Measurements from ENCODE around the gene RHOBTB1. TPM values are rescaled to one million over a fixed set of nuclear protein-coding genes. Genes with fewer than 3 reads are reported as not detected.
A peak's percentile ranks its signal among the peaks of the same experiment; 100 is the strongest.

The RHOBTB1 gene
- total and polyA plus RNA-seq, 2 donors from 2014 or later = 14.6 to 34.5 TPM

- no peak for FAIRE-seq
- Histone ChIP-seq H3K9me3 (ENCODE audit: control insufficient read depth in 2 of 3, insufficient read depth in 1 of 3, low read length in 3 of 3) (no peaks in the 10 kb centered on the region), H3K4me3 (ENCODE audit: low read length in 3 of 3) (no peak overlapping the region), H3K36me3 (ENCODE audit: control insufficient read depth in 2 of 3, insufficient read depth in 3 of 3, low read length in 3 of 3) (peaks cover 3 to 55% (median 20%) of the 10 kb centered on the region in 3 donors), H3K27me3 (ENCODE audit: control insufficient read depth, insufficient read depth, low read length) (no peaks in the 10 kb centered on the region), H3K4me1 (ENCODE audit: control insufficient read depth in 2 of 3, insufficient read depth in 2 of 3, low read depth in 1 of 3, low read length in 3 of 3) (peaks cover 0 to 5% (median 3%) of the 10 kb centered on the region in 3 donors), H3K9ac (ENCODE audit: low read length in 3 of 3) (no peak overlapping the region), H3K27ac (ENCODE audit: low read depth in 2 of 2, low read length in 2 of 2) (no peak overlapping the region)
- DNase-seq = no peak
- TF ChIP-seq CTCF (IDR thresholded peaks at IDR 0.05; ENCODE audit: borderline replicate concordance, extremely low read depth, insufficient read depth) = no peak
- intact Hi-C loops (cut with DNase I) = no loop called here
Measured at GRCh38 chr10:60873758-60874157, 70.2 kb downstream of the RHOBTB1 start.

GRCh38 chr10:60872451-60872850, 71.5 kb downstream of the RHOBTB1 start:
- no peak for FAIRE-seq
- DNase-seq = no peak
- Histone ChIP-seq H3K27me3 (ENCODE audit: control insufficient read depth, insufficient read depth, low read length) (no peaks in the 10 kb centered on the region), H3K9ac (ENCODE audit: low read length in 3 of 3) (no peak overlapping the region), H3K9me3 (ENCODE audit: control insufficient read depth in 2 of 3, insufficient read depth in 1 of 3, low read length in 3 of 3) (no peaks in the 10 kb centered on the region), H3K36me3 (ENCODE audit: control insufficient read depth in 2 of 3, insufficient read depth in 3 of 3, low read length in 3 of 3) (peaks cover 3 to 51% (median 20%) of the 10 kb centered on the region in 3 donors), H3K4me1 (ENCODE audit: control insufficient read depth in 2 of 3, insufficient read depth in 2 of 3, low read depth in 1 of 3, low read length in 3 of 3) (peaks cover 0 to 2% (median 2%) of the 10 kb centered on the region in 3 donors), H3K27ac (ENCODE audit: low read depth in 2 of 2, low read length in 2 of 2) (no peak overlapping the region), H3K4me3 (ENCODE audit: low read length in 3 of 3) (no peak overlapping the region)
- no peak for TF ChIP-seq CTCF (IDR thresholded peaks at IDR 0.05; ENCODE audit: borderline replicate concordance, extremely low read depth, insufficient read depth)
- intact Hi-C loops (cut with DNase I) = no loop called here

GRCh38 chr10:60871215-60871614, 72.8 kb downstream of the RHOBTB1 start:
- no peaks in the 10 kb centered on the region for H3K9me3 ChIP-seq (ENCODE audit: control insufficient read depth in 2 of 3, insufficient read depth in 1 of 3, low read length in 3 of 3)
- H3K4me3 ChIP-seq (ENCODE audit: low read length in 3 of 3) = no peak overlapping the region
- FAIRE-seq (no peak), DNase-seq (peak in 2 of 5 donors; percentile 47 to 50)
- H3K9ac ChIP-seq (ENCODE audit: low read length in 3 of 3) = no peak overlapping the region
- no peak for TF ChIP-seq CTCF (IDR thresholded peaks at IDR 0.05; ENCODE audit: borderline replicate concordance, extremely low read depth, insufficient read depth)
- no peaks in the 10 kb centered on the region for H3K4me1 ChIP-seq (ENCODE audit: control insufficient read depth in 2 of 3, insufficient read depth in 2 of 3, low read depth in 1 of 3, low read length in 3 of 3)
- intact Hi-C loops (cut with DNase I) = no loop called here
- peaks cover 3 to 51% (median 20%) of the 10 kb centered on the region in 3 donors for H3K36me3 ChIP-seq (ENCODE audit: control insufficient read depth in 2 of 3, insufficient read depth in 3 of 3, low read length in 3 of 3)
- H3K27ac ChIP-seq (ENCODE audit: low read depth in 2 of 2, low read length in 2 of 2) = no peak overlapping the region
- no peaks in the 10 kb centered on the region for H3K27me3 ChIP-seq (ENCODE audit: control insufficient read depth, insufficient read depth, low read length)

- H3K4me3 ChIP-seq (ENCODE audit: low read length in 3 of 3) = no peak overlapping the region
- FAIRE-seq = no peak
- H3K36me3 ChIP-seq (ENCODE audit: control insufficient read depth in 2 of 3, insufficient read depth in 3 of 3, low read length in 3 of 3) = peaks cover 3 to 51% (median 20%) of the 10 kb centered on the region in 3 donors
- no peak overlapping the region for H3K9ac ChIP-seq (ENCODE audit: low read length in 3 of 3)
- TF ChIP-seq CTCF (IDR thresholded peaks at IDR 0.05; ENCODE audit: borderline replicate concordance, extremely low read depth, insufficient read depth) = no peak
- no peaks in the 10 kb centered on the region for H3K27me3 ChIP-seq (ENCODE audit: control insufficient read depth, insufficient read depth, low read length)
- H3K4me1 ChIP-seq (ENCODE audit: control insufficient read depth in 2 of 3, insufficient read depth in 2 of 3, low read depth in 1 of 3, low read length in 3 of 3) = no peaks in the 10 kb centered on the region
- H3K9me3 ChIP-seq (ENCODE audit: control insufficient read depth in 2 of 3, insufficient read depth in 1 of 3, low read length in 3 of 3) = no peaks in the 10 kb centered on the region
- H3K27ac ChIP-seq (ENCODE audit: low read depth in 2 of 2, low read length in 2 of 2) = no peak overlapping the region
- intact Hi-C loops (cut with DNase I) = no loop called here
- DNase-seq = no peak
Measured at GRCh38 chr10:60870803-60871202, 73.2 kb downstream of the RHOBTB1 start.

Data from kidney (tissue), 14 donors.